WTC11 (cell line): ENCODE measurements around the gene FCGR3A. TPM values are rescaled to one million over a fixed set of nuclear protein-coding genes. Genes with fewer than 3 reads are reported as not detected.

Source experiments
- ATAC-seq: fragments of 200-7000 bp; cut with Tn5 transposase; 2 replicates; pipeline ENCODE4 v1.10.0; 2021; ENCODE audit warnings: mild to moderate bottlenecking, moderate library complexity
- CTCF ChIA-PET: fragments of 300-600 bp; sonication (Branson Sonifier 250); formaldehyde crosslinking; loops from one replicate; lab custom pipeline; 2021; ENCODE audit warnings: antibody characterized with exemption; lab: Charles Lee
- POLR2A ChIA-PET: fragments of 350-600 bp; sonication (Branson Sonifier 250); formaldehyde crosslinking; loops from one replicate; lab custom pipeline; 2021; ENCODE audit warnings: antibody characterized with exemption; lab: Charles Lee
- DNase-seq: peaks from one replicate; pipeline ENCODE4 v3.0.0; 2021; ENCODE audit warnings: low spot score
- H3K27ac Mint-ChIP-seq: 2 replicates; pipeline ENCODE4 v1.8.0; 2021; ENCODE audit warnings: mixed read lengths
- H3K27me3 Mint-ChIP-seq: 2 replicates; pipeline ENCODE4 v1.8.0; 2021; ENCODE audit warnings: low read depth, mild to moderate bottlenecking, moderate library complexity, mixed read lengths
- H3K36me3 Mint-ChIP-seq: 2 replicates; pipeline ENCODE4 v1.8.0; 2021; ENCODE audit warnings: mixed read lengths
- H3K4me1 Mint-ChIP-seq: 2 replicates; pipeline ENCODE4 v1.8.0; 2022; ENCODE audit warnings: mixed read lengths
- H3K4me3 Mint-ChIP-seq: 2 replicates; pipeline ENCODE4 v1.8.0; 2021; ENCODE audit warnings: mild to moderate bottlenecking, moderate library complexity, mixed read lengths
- H3K9me3 Mint-ChIP-seq: 2 replicates; pipeline ENCODE4 v1.8.0; 2021; ENCODE audit warnings: mixed read lengths
- ATF1 ChIP-seq: sonication (generic); formaldehyde crosslinking; IDR thresholded peaks from 2 replicates; pipeline ENCODE4 v1.8.1; 2023; ENCODE audit warnings: mild to moderate bottlenecking, moderate library complexity, missing genetic modification reagents
- ATF6 ChIP-seq: sonication (generic); formaldehyde crosslinking; IDR thresholded peaks from 2 replicates; pipeline ENCODE4 v1.8.1; 2023; ENCODE audit warnings: mild to moderate bottlenecking, missing genetic modification reagents
- CBFB ChIP-seq: sonication (generic); formaldehyde crosslinking; IDR thresholded peaks from 2 replicates; pipeline ENCODE4 v1.8.1; 2022; ENCODE audit warnings: mild to moderate bottlenecking, low read depth, missing genetic modification reagents
- CDX4 ChIP-seq: fragments of 250-450 bp; sonication (Bioruptor Pico); IDR thresholded peaks from 2 replicates; pipeline ENCODE4 v1.9.0; 2021; ENCODE audit warnings: moderate library complexity, mild to moderate bottlenecking, inconsistent platforms, borderline replicate concordance
- E2F5 ChIP-seq: sonication (generic); formaldehyde crosslinking; IDR thresholded peaks from 2 replicates; pipeline ENCODE4 v1.8.1; 2022; ENCODE audit warnings: mild to moderate bottlenecking, moderate library complexity, missing genetic modification reagents
- ESRRA ChIP-seq: sonication (generic); formaldehyde crosslinking; IDR thresholded peaks from 2 replicates; pipeline ENCODE4 v1.8.1; 2022; ENCODE audit warnings: mild to moderate bottlenecking, missing genetic modification reagents, borderline replicate concordance
- HMGXB4 ChIP-seq: sonication (generic); formaldehyde crosslinking; IDR thresholded peaks from 2 replicates; pipeline ENCODE4 v1.8.1; 2023; ENCODE audit warnings: mild to moderate bottlenecking, moderate library complexity, missing genetic modification reagents
- JUN ChIP-seq: sonication (generic); formaldehyde crosslinking; IDR thresholded peaks from 2 replicates; pipeline ENCODE4 v1.8.0; 2023; ENCODE audit warnings: mild to moderate bottlenecking, missing genetic modification reagents
- KAT7 ChIP-seq: sonication (generic); formaldehyde crosslinking; IDR thresholded peaks from 2 replicates; pipeline ENCODE4 v1.8.1; 2023; ENCODE audit warnings: missing genetic modification reagents, mild to moderate bottlenecking, borderline replicate concordance
- NFYB ChIP-seq: sonication (generic); formaldehyde crosslinking; conservative IDR thresholded peaks from 2 replicates; pipeline ENCODE4 v1.8.0; 2022; ENCODE audit warnings: low read depth, missing genetic modification reagents
- RORB ChIP-seq: fragments of 250-450 bp; sonication (Bioruptor Pico); IDR thresholded peaks from 2 replicates; pipeline ENCODE4 v1.9.0; 2021; ENCODE audit warnings: mild to moderate bottlenecking
- STAT6 ChIP-seq: sonication (generic); formaldehyde crosslinking; conservative IDR thresholded peaks from 2 replicates; pipeline ENCODE4 v1.8.1; 2023; ENCODE audit warnings: mild to moderate bottlenecking, low read depth, missing genetic modification reagents, moderate library complexity
- TCF7 ChIP-seq: sonication (generic); formaldehyde crosslinking; IDR thresholded peaks from 2 replicates; pipeline ENCODE4 v1.8.0; 2022; ENCODE audit warnings: mild to moderate bottlenecking, low read depth, missing genetic modification reagents, moderate library complexity
- ZMAT4 ChIP-seq: fragments of 250-450 bp; sonication (Bioruptor Pico); IDR thresholded peaks from 2 replicates; pipeline ENCODE4 v1.9.0; 2021; ENCODE audit warnings: mild to moderate bottlenecking
- ZNF121 ChIP-seq: sonication (generic); formaldehyde crosslinking; IDR thresholded peaks from 2 replicates; pipeline ENCODE4 v1.8.0; 2023; ENCODE audit warnings: missing genetic modification reagents
- ZNF219 ChIP-seq: sonication (generic); formaldehyde crosslinking; IDR thresholded peaks from 2 replicates; pipeline ENCODE4 v1.8.0; 2023; ENCODE audit warnings: missing genetic modification reagents, mild to moderate bottlenecking, borderline replicate concordance
- ZNF232 ChIP-seq: sonication (generic); formaldehyde crosslinking; IDR thresholded peaks from 2 replicates; pipeline ENCODE4 v1.8.0; 2022; ENCODE audit warnings: mild to moderate bottlenecking, missing genetic modification reagents
- ZNF263 ChIP-seq: sonication (generic); formaldehyde crosslinking; IDR thresholded peaks from 2 replicates; pipeline ENCODE4 v1.8.1; 2022; ENCODE audit warnings: low read depth, mild to moderate bottlenecking, moderate library complexity, missing genetic modification reagents
- total RNA-seq: library from RNA; stranded (reverse); gene quantifications from 3 replicates; pipeline ENCODE4 v1.2.3, GENCODE V29; 2021

Gene FCGR3A
- total RNA-seq, 1 experiment from 2014 or later = 0.11 TPM

GRCh38 chr1:161510477-161510876 is 39.1 kb downstream of the FCGR3A start:
- Mint-ChIP-seq H3K9me3 (no peaks in the 10 kb centered on the region), H3K4me3 (no peak overlapping the region), H3K27ac (no peak overlapping the region), H3K27me3 (no peaks in the 10 kb centered on the region), H3K36me3 (no peaks in the 10 kb centered on the region), H3K4me1 (peaks cover 32% of the 10 kb centered on the region)
- POLR2A ChIA-PET = no interaction called here
- TF ChIP-seq RORB (no peak), HMGXB4 (CRISPR knock-in tag) (no peak)
- no peak for DNase-seq
- CTCF ChIA-PET = interaction anchor here (0.6 kb wide), 1 partner anchor 56 kb away, joined by 3 read pairs; no protein-coding TSS in a partner anchor
- no peak for ATAC-seq

GRCh38 chr1:161506336-161507223 is 43.0 kb downstream of the FCGR3A start:
- DNase-seq (no peak), ATAC-seq (peak; percentile 76)
- H3K36me3 Mint-ChIP-seq = no peaks in the 10 kb centered on the region
- H3K4me3 Mint-ChIP-seq = no peak overlapping the region; the same call in 1 of the 2 replicates
- TF ChIP-seq ZNF232 (CRISPR knock-in tag) (no peak), ZNF263 (CRISPR knock-in tag) (peak; percentile 23; the same call in 1 of the 2 replicates), ATF6 (CRISPR knock-in tag) (no peak), CDX4 (CRISPR knock-in tag) (no peak)
- POLR2A ChIA-PET = no interaction called here
- H3K27me3 Mint-ChIP-seq = no peaks in the 10 kb centered on the region
- CTCF ChIA-PET = interaction anchor here (1.0 to 1.3 kb wide), 2 partner anchors 232 to 243 kb away, joined by 4 to 7 read pairs; partner anchors contain the start of gene DUSP12
- no peaks in the 10 kb centered on the region for H3K9me3 Mint-ChIP-seq
- 0 out of 2 replicates have a peak overlapping the region, but pooled peaks have one; percentile 11 for H3K27ac Mint-ChIP-seq
- peaks cover 19% of the 10 kb centered on the region for H3K4me1 Mint-ChIP-seq

- Mint-ChIP-seq H3K27ac (no peak overlapping the region), H3K36me3 (no peaks in the 10 kb centered on the region), H3K9me3 (no peaks in the 10 kb centered on the region), H3K4me1 (peaks cover 15% of the 10 kb centered on the region), H3K27me3 (no peaks in the 10 kb centered on the region), H3K4me3 (no peak overlapping the region)
- ChIA-PET CTCF (interaction anchor here (1.3 kb wide), 1 partner anchor 233 kb away, joined by 7 read pairs; no protein-coding TSS in a partner anchor), POLR2A (no interaction called here)
- DNase-seq = no peak
- ATAC-seq = no peak
- no peak for TF ChIP-seq ESRRA (CRISPR knock-in tag)
- TF ChIP-seq ATF1 (CRISPR knock-in tag) = no peak
- no peak for TF ChIP-seq NFYB
- no peak for TF ChIP-seq E2F5 (CRISPR knock-in tag)
- no peak for TF ChIP-seq CDX4 (CRISPR knock-in tag)
- no peak for TF ChIP-seq CBFB (CRISPR knock-in tag)
- TF ChIP-seq ZNF121 (CRISPR knock-in tag) = no peak
- no peak for TF ChIP-seq STAT6 (CRISPR knock-in tag)
- TF ChIP-seq ZMAT4 (CRISPR knock-in tag) = no peak
- no peak for TF ChIP-seq KAT7 (CRISPR knock-in tag)
- no peak for TF ChIP-seq ZNF219
- TF ChIP-seq ZNF263 (CRISPR knock-in tag) = no peak
- TF ChIP-seq TCF7 (CRISPR knock-in tag) = no peak
- no peak for TF ChIP-seq JUN (CRISPR knock-in tag)
These were observed 43.9 kb downstream of the FCGR3A start for GRCh38 chr1:161505686-161506085.
